Skeletal muscle tissue (tissue), 4 donors: Measurements from ENCODE around the gene EDAR. TPM values are rescaled to one million over a fixed set of nuclear protein-coding genes. Genes with fewer than 3 reads are reported as not detected.

Experiments used
- H3K27ac ChIP-seq: one replicate; pipeline ENCODE4 v1.7.0; 2013; ENCODE audit warnings: mild to moderate bottlenecking, low read depth, low read length, inconsistent platforms
- H3K27me3 ChIP-seq, 3 donors: one replicate each; pipeline ENCODE4 v1.7.0; 2013; ENCODE audit warnings: low read length in 3 of 3; ENCODE audit not compliant: control insufficient read depth in 3 of 3, insufficient read depth in 3 of 3
- H3K36me3 ChIP-seq, 3 donors: one replicate each; pipeline ENCODE4 v1.7.0; 2013; ENCODE audit warnings: low read length in 3 of 3; ENCODE audit not compliant: control insufficient read depth in 3 of 3, insufficient read depth in 3 of 3
- H3K4me1 ChIP-seq, 3 donors: one replicate each; pipeline ENCODE4 v1.7.0; 2013; ENCODE audit warnings: low read length in 3 of 3, mild to moderate bottlenecking in 3 of 3; ENCODE audit not compliant: control insufficient read depth in 3 of 3, insufficient read depth in 3 of 3
- H3K4me3 ChIP-seq, 3 donors: one replicate each; pipeline ENCODE4 v1.7.0; 2013; ENCODE audit warnings: low read length in 3 of 3
- H3K9ac ChIP-seq, 3 donors: one replicate each; pipeline ENCODE4 v1.7.0; 2013; ENCODE audit warnings: low read length in 3 of 3, mild to moderate bottlenecking in 3 of 3, moderate library complexity in 2 of 3, low read depth in 1 of 3
- H3K9me3 ChIP-seq, 3 donors: one replicate each; pipeline ENCODE4 v1.7.0; 2013; ENCODE audit warnings: low read length in 3 of 3; ENCODE audit not compliant: control insufficient read depth in 3 of 3
- total RNA-seq: library from RNA; depleted of rRNA; stranded (reverse); fragments of >200 nt; gene quantifications from one replicate; pipeline ENCODE4 v1.2.3, GENCODE V29; 2014
- donor health status: Osteomylitis.

Gene EDAR
- total RNA-seq, 1 donor from 2014 or later: not detected

DNA sequence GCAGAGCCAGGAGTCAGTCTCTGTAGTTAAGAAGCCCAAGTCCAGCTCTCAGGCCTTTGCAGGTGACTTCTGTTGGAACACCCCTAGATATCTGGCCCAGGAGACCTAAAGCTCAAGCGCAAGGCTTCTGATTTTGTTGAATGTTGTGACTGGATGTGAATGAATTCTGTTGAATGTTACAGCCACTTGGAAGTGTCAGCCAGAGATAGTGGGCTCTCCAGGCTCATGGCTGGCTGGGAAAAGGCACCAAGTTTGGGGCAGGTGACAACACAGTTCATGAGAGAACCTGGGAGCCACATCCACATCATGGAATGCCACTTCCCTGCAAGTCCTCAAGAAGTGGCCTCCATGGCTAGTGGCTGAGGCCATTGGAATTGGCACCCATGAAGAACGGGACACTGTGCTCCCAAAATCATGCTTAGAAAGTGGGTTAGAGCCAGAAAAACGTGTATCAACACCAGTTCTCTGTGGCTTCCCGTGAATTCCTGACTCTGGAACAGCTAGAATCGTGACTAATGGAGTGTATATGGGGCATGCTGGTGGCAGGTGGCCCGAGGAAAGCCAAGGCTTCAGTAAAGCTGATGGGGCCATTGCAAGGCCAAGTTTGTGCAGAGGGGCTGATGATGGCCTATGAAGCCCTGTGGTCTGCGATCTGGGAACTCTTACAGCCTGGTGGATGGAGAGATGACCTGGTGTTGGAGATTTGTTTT is 30.2 kb downstream of the EDAR start:
- Histone ChIP-seq H3K9me3 (no peaks in the 10 kb centered on the region), H3K27ac (no peak overlapping the region)

GRCh38 chr2:108958002-108958401 is 31.0 kb downstream of the EDAR start:
- H3K27me3 ChIP-seq: no peaks in the 10 kb centered on the region
- H3K27ac ChIP-seq: no peak overlapping the region
- no peaks in the 10 kb centered on the region for H3K9me3 ChIP-seq
- H3K4me3 ChIP-seq: no peak overlapping the region
- H3K4me1 ChIP-seq: no peaks in the 10 kb centered on the region
- H3K36me3 ChIP-seq: no peaks in the 10 kb centered on the region
- H3K9ac ChIP-seq: no peak overlapping the region

More for the DNA sequence above, 30.2 kb downstream of the EDAR start:
- no peak overlapping the region for H3K4me3 ChIP-seq
- no peaks in the 10 kb centered on the region for H3K4me1 ChIP-seq
- no peaks in the 10 kb centered on the region for H3K36me3 ChIP-seq
- no peak overlapping the region for H3K9ac ChIP-seq
- H3K27me3 ChIP-seq: no peaks in the 10 kb centered on the region

DNA sequence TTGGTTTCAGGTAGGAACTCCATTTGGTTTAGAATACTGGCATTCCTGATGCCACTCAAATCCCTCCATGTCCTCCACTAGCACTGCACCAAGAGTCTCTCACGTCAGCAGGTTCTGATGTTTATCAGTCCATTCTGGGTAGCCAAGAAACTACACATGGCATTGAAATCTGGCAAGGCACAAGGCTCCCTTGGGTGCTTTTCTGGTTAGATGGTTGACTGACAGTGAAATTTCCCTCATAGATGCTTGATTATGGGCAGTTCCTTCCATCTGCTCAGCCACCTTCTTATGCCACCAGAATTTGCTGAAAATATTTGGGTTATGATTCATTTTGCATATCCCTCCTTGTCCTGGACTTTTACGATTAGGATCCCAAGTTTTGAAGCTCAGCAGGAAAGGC is 32.6 kb downstream of the EDAR start:
- Histone ChIP-seq H3K36me3 (no peaks in the 10 kb centered on the region), H3K4me1 (no peaks in the 10 kb centered on the region), H3K27me3 (no peaks in the 10 kb centered on the region), H3K9me3 (peaks cover 0 to 1% (median 0%) of the 10 kb centered on the region in 3 donors), H3K4me3 (no peak overlapping the region), H3K27ac (no peak overlapping the region), H3K9ac (no peak overlapping the region)

DNA sequence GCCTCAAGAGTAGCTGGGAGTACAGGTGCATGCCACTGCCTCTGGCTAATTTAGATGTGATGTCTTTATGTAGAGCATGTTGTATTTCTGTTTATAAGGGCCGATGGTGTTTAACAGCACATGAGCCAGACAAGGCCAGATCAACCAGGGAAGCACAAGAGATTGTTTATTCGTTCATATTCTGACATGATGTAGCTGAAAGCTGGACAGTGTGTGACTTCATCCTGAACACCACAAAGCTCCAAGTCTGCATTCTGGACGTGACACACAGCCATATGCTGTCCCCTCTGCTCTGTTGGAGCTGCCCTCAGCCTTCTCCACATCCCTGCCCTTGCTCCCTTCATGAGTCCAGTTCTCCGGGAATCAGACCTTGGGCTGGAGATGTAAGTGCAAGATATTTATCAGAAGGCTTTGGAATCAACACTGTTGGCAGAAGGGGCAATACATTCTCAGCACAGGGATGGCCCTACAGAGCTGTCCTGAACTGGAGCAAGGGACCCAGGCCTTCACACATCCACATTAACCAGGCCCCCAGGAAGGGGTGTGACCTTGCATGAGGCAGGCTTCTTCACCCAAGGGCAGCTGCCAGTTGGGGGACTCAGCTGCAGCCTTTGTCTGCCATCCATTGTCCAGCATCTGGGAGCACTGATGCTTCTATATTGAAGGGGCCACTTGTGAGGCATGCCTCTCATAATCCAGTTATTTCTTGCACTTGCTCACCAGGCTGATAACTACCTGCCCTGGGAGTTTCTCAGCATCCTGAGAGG is 38.5 kb downstream of the EDAR start:
- H3K36me3 ChIP-seq: no peaks in the 10 kb centered on the region
- H3K27ac ChIP-seq: no peak overlapping the region
- no peak overlapping the region for H3K4me3 ChIP-seq
- peaks cover 0 to 3% (median 0%) of the 10 kb centered on the region in 3 donors for H3K27me3 ChIP-seq
- H3K9me3 ChIP-seq: peaks cover 2 to 5% (median 3%) of the 10 kb centered on the region in 3 donors
- no peak overlapping the region for H3K9ac ChIP-seq
- no peaks in the 10 kb centered on the region for H3K4me1 ChIP-seq

DNA sequence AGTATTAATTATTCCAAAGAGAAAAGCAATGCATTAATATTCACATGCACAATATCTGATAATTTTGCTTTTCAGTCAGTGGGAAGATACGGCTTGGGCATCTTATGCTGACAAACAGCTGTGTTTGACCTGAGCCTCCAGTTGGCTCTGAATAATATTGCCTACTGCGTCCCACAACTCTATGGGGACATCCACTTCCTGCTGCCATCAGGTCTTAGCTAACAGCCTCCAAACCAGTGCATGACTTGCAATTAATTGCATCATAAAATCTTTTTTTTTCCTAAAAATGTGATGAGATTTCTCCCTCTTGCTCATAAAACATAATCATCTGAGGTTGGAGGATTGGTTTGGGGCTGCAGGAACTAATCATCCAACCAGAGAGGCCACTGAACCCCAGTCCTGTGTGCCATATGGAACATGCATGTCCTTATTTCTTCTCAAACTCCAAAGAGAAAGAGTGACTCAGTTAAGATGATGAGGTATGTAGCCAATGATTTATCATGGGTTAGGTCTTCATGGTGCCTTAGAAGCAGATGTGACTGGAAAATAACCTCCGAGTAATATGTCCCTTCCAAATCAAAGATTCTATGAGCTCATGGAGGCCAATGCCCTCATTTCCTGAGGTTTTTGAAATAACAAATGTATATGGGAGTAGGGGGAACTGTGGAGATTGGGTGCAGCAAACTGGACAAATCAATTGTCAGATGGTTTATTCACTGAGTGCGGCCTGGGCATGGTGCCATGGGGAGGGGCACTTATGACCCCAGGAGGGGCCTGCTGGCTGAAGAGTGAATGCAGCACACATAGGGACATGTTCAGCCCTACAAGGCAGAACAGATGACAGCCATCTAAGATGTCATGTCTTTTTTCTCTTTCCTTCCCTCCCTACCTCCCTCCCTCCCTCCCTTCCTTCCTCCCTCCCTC is 39.4 kb downstream of the EDAR start:
- Histone ChIP-seq H3K9ac (no peak overlapping the region), H3K27ac (no peak overlapping the region), H3K4me1 (no peaks in the 10 kb centered on the region), H3K27me3 (peaks cover 0 to 3% (median 0%) of the 10 kb centered on the region in 3 donors), H3K36me3 (no peaks in the 10 kb centered on the region), H3K4me3 (no peak overlapping the region), H3K9me3 (peaks cover 2 to 5% (median 3%) of the 10 kb centered on the region in 3 donors)

- Histone ChIP-seq H3K9ac (no peak overlapping the region), H3K27ac (no peak overlapping the region), H3K36me3 (no peaks in the 10 kb centered on the region), H3K4me1 (no peaks in the 10 kb centered on the region), H3K9me3 (peaks cover 2 to 5% (median 3%) of the 10 kb centered on the region in 3 donors), H3K4me3 (no peak overlapping the region), H3K27me3 (peaks cover 3 to 5% (median 4%) of the 10 kb centered on the region in 3 donors)
These were observed 41.6 kb downstream of the EDAR start for GRCh38 chr2:108947271-108947907.

- Histone ChIP-seq H3K27me3 (peaks cover 3 to 5% (median 4%) of the 10 kb centered on the region in 3 donors), H3K9me3 (peaks cover 2 to 5% (median 2%) of the 10 kb centered on the region in 3 donors), H3K4me1 (no peaks in the 10 kb centered on the region), H3K27ac (no peak overlapping the region), H3K4me3 (no peak overlapping the region), H3K9ac (no peak overlapping the region), H3K36me3 (no peaks in the 10 kb centered on the region)
These were observed 42.6 kb downstream of the EDAR start for GRCh38 chr2:108946442-108946841.

- H3K27ac ChIP-seq: no peak overlapping the region
- H3K4me3 ChIP-seq: no peak overlapping the region
- no peaks in the 10 kb centered on the region for H3K4me1 ChIP-seq
- peaks cover 3 to 5% (median 4%) of the 10 kb centered on the region in 3 donors for H3K27me3 ChIP-seq
- H3K9ac ChIP-seq: no peak overlapping the region
- H3K9me3 ChIP-seq: peaks cover 0 to 5% (median 2%) of the 10 kb centered on the region in 3 donors
- H3K36me3 ChIP-seq: no peaks in the 10 kb centered on the region
These were observed 43.1 kb downstream of the EDAR start for GRCh38 chr2:108945969-108946368.

DNA sequence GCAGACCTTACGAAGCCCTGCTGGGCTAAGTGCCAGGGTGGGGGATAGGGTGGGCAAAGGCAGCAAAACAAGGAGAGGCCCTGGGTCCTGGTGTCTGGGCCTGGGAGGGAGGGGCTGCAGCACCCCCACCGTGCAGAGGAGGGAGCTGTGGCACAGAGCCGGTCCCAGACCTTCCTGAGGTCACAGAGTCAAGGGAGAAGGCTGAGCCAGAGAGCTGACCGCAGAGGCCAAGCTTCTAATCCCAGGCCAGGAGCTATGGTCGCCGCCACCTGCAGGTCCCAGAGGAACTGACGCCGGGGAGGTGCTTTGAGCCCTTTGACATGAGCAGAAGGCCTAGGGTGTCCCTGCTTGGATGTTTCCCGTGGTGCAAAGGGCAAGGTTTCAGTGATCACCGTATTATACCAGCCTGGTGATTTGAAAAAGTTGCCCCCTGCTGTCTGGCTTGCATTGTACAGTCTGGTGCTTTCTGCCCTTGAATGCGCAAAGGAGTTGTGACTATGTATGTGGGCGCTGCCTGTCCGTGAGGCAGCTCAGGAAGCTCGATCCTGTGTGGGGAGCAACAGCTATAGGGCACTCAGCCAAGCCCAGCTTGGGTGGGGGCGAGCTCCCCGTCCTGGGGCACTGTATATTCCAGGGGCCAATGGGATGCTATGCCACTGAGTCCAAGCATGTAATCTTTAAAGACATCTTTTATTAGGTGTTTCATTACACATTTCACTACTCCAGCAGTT is 44.3 kb downstream of the EDAR start:
- H3K36me3 ChIP-seq: no peaks in the 10 kb centered on the region
- no peaks in the 10 kb centered on the region for H3K4me1 ChIP-seq
- peaks cover 0 to 5% (median 2%) of the 10 kb centered on the region in 3 donors for H3K9me3 ChIP-seq
- no peak overlapping the region for H3K4me3 ChIP-seq
- H3K27me3 ChIP-seq: peaks cover 0 to 7% (median 7%) of the 10 kb centered on the region in 3 donors
- H3K9ac ChIP-seq: no peak overlapping the region
- no peak overlapping the region for H3K27ac ChIP-seq
